Kidney epithelial cell (primary cell): Measurements from ENCODE around the gene C17orf78. TPM values are rescaled to one million over a fixed set of nuclear protein-coding genes. Genes with fewer than 3 reads are reported as not detected.

Experiments used
- DNase-seq: peaks from one replicate; pipeline ENCODE4 v3.0.0-alpha.2; 2010; ENCODE audit warnings: low read depth
- H3K27me3 ChIP-seq: 2 replicates; pipeline ENCODE4 v1.6.0; 2011; ENCODE audit warnings: low read length; ENCODE audit not compliant: control insufficient read depth, insufficient read depth
- H3K36me3 ChIP-seq: 2 replicates; pipeline ENCODE4 v1.5.1; 2011; ENCODE audit warnings: low read length; ENCODE audit not compliant: control insufficient read depth, insufficient read depth
- H3K4me3 ChIP-seq: 2 replicates; pipeline ENCODE4 v1.5.1; 2011; ENCODE audit warnings: low read depth, mild to moderate bottlenecking, control low read depth, low read length
- CTCF ChIP-seq: IDR thresholded peaks from 2 replicates; pipeline ENCODE4 v1.5.1; 2011; ENCODE audit warnings: mild to moderate bottlenecking, moderate library complexity, low read length, control low read depth, inconsistent platforms; ENCODE audit not compliant: insufficient read depth, poor library complexity, severe bottlenecking
- total RNA-seq: library from RNA; depleted of rRNA; stranded (reverse); fragments of >200 nt; gene quantifications from 2 replicates; pipeline ENCODE4 v1.2.3, GENCODE V29; 2015

C17orf78 gene
- total RNA-seq, 1 donor from 2014 or later = not detected

- no peak for TF ChIP-seq CTCF
- Histone ChIP-seq H3K27me3 (no peaks in the 10 kb centered on the region), H3K36me3 (no peaks in the 10 kb centered on the region), H3K4me3 (no peak overlapping the region)
- DNase-seq = no peak
Measured at GRCh38 chr17:37425268-37425667, 49.5 kb downstream of the C17orf78 start.

- Histone ChIP-seq H3K27me3 (no peaks in the 10 kb centered on the region), H3K4me3 (no peak overlapping the region), H3K36me3 (no peaks in the 10 kb centered on the region)
- no peak for DNase-seq
- TF ChIP-seq CTCF = no peak
Measured at GRCh38 chr17:37429039-37429438, 53.3 kb downstream of the C17orf78 start.

- no peak for DNase-seq
- H3K27me3 ChIP-seq = no peaks in the 10 kb centered on the region
- TF ChIP-seq CTCF = no peak
- H3K4me3 ChIP-seq = no peak overlapping the region
- no peaks in the 10 kb centered on the region for H3K36me3 ChIP-seq
Measured at GRCh38 chr17:37429453-37429852, 53.7 kb downstream of the C17orf78 start.

GRCh38 chr17:37430051-37430627 lies 54.4 kb downstream of the C17orf78 start:
- no peaks in the 10 kb centered on the region for H3K27me3 ChIP-seq
- no peaks in the 10 kb centered on the region for H3K36me3 ChIP-seq
- H3K4me3 ChIP-seq = no peak overlapping the region
- no peak for DNase-seq
- TF ChIP-seq CTCF = no peak

GRCh38 chr17:37432671-37433070 lies 56.9 kb downstream of the C17orf78 start:
- no peak for DNase-seq
- no peak overlapping the region for H3K4me3 ChIP-seq
- H3K27me3 ChIP-seq = no peaks in the 10 kb centered on the region
- no peak for TF ChIP-seq CTCF
- no peaks in the 10 kb centered on the region for H3K36me3 ChIP-seq

- H3K4me3 ChIP-seq = no peak overlapping the region
- H3K36me3 ChIP-seq = no peaks in the 10 kb centered on the region
- TF ChIP-seq CTCF = peak; percentile 6
- DNase-seq = no peak
- no peaks in the 10 kb centered on the region for H3K27me3 ChIP-seq
Measured at GRCh38 chr17:37438141-37438540, 62.4 kb downstream of the C17orf78 start.
